ENCODE measurements around the gene ATG7. TPM values are rescaled to one million over a fixed set of nuclear protein-coding genes. Genes with fewer than 3 reads are reported as not detected.
"Not testable (repeated sequence)": the region's sequence is repeated elsewhere in the genome, so short reads cannot be mapped to it uniquely, and the experiment has no call there.

Gene ATG7
- total RNA-seq, 1 donor from 2014 or later: 31.3 TPM

DNA sequence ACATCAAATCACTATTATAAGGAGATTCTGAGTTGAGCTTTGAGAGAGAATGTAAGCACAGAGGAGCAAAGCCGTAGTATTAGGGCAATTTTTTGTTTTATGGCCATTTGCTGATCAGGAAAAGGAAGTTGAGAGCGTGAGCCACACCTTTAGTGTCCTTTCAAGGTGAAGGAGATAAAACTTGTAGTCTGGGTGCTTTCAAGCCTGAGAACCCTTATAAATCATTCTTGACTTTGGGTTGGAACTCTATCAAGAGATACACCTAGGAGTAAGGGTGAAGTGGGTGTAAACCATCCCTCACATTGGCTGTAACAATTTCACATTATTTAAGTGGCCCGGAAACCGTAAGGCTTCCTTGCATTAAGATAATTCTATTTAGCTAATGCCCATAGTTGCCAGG, 122.2 kb downstream of the ATG7 start:
- no peak for DNase-seq (ENCODE audit: low read depth)
- H3K36me3 ChIP-seq (ENCODE audit: control insufficient read depth, insufficient read depth, low read length): no peaks in the 10 kb centered on the region
- H3K27me3 ChIP-seq (ENCODE audit: control insufficient read depth, insufficient read depth, low read length): no peaks in the 10 kb centered on the region
- no peak overlapping the region for H3K4me3 ChIP-seq (ENCODE audit: low read depth, low read length)
- TF ChIP-seq, protein P1, sequence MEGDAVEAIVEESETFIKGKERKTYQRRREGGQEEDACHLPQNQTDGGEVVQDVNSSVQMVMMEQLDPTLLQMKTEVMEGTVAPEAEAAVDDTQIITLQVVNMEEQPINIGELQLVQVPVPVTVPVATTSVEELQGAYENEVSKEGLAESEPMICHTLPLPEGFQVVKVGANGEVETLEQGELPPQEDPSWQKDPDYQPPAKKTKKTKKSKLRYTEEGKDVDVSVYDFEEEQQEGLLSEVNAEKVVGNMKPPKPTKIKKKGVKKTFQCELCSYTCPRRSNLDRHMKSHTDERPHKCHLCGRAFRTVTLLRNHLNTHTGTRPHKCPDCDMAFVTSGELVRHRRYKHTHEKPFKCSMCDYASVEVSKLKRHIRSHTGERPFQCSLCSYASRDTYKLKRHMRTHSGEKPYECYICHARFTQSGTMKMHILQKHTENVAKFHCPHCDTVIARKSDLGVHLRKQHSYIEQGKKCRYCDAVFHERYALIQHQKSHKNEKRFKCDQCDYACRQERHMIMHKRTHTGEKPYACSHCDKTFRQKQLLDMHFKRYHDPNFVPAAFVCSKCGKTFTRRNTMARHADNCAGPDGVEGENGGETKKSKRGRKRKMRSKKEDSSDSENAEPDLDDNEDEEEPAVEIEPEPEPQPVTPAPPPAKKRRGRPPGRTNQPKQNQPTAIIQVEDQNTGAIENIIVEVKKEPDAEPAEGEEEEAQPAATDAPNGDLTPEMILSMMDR (IDR thresholded peaks at IDR 0.05; ENCODE audit: insufficient read depth, low read length, poor library complexity, severe bottlenecking): no peak

DNA sequence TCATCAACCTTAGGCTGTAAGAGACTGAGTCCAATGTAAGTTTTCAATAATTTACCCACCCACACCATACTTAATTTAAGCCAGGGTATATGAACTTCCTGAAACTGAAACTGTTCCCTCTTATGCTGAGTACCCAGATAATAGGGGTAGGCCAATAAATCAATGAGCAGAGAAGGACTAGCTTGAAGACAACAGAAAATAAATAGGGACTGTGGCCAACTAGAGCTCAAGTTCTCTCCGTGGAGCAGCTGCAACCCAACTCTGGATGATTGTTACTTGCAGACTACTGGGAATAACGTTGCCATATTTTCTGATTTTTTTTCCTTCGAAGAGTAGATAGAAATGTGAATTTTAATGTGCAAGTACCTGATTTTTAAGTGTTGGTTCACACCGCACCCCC, 128.0 kb downstream of the ATG7 start:
- DNase-seq (ENCODE audit: low read depth): no peak
- Histone ChIP-seq H3K27me3 (ENCODE audit: control insufficient read depth, insufficient read depth, low read length) (no peaks in the 10 kb centered on the region), H3K4me3 (ENCODE audit: low read depth, low read length) (no peak overlapping the region), H3K36me3 (ENCODE audit: control insufficient read depth, insufficient read depth, low read length) (no peaks in the 10 kb centered on the region)
- TF ChIP-seq, protein P1 (IDR thresholded peaks at IDR 0.05; ENCODE audit: insufficient read depth, low read length, poor library complexity, severe bottlenecking): no peak

DNA sequence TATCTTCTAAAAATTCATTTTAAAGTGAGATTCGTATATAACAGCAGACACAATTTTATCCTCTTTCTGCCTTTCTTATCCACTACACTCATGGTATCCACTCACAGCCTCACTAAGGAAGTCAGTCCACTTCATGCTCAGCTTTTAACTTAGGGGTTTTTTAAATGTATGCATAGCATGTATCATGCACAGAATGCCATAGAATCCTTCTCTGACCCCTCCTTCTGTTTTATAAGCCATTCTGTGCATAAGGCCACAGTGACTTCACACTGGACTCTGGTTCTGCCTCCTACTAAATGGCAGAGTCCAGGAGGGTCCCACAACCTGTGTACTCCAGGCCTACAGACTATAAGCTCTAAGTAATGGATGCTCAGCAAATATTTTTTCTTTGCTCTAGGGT, 129.2 kb downstream of the ATG7 start:
- no peak for DNase-seq (ENCODE audit: low read depth)
- H3K36me3 ChIP-seq (ENCODE audit: control insufficient read depth, insufficient read depth, low read length): no peaks in the 10 kb centered on the region
- H3K27me3 ChIP-seq (ENCODE audit: control insufficient read depth, insufficient read depth, low read length): no peaks in the 10 kb centered on the region
- TF ChIP-seq, protein P1 (IDR thresholded peaks at IDR 0.05; ENCODE audit: insufficient read depth, low read length, poor library complexity, severe bottlenecking): no peak
- H3K4me3 ChIP-seq (ENCODE audit: low read depth, low read length): no peak overlapping the region

DNA sequence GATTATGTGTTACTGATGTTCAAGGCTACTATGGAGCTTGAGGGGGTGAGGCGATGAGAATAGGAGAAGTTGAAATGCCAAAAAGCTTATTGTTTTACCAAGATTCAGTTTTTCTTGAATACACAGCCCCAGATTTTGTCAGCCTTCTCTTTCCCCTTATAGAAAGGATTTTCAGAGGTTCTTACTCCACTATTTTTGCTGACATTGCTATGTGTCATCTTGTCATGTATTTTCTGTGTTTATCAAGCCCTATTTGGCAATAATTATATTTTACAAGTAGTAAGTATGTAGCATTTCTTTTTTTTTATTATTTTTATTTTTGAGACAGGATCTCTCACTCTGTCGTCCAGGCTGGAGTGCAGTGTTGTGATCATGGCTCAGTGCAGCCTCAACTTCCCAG, 133.1 kb downstream of the ATG7 start:
- DNase-seq (ENCODE audit: low read depth): no peak
- Histone ChIP-seq H3K27me3 (ENCODE audit: control insufficient read depth, insufficient read depth, low read length) (no peaks in the 10 kb centered on the region), H3K4me3 (ENCODE audit: low read depth, low read length) (no peak overlapping the region), H3K36me3 (ENCODE audit: control insufficient read depth, insufficient read depth, low read length) (no peaks in the 10 kb centered on the region)
- TF ChIP-seq, protein P1 (IDR thresholded peaks at IDR 0.05; ENCODE audit: insufficient read depth, low read length, poor library complexity, severe bottlenecking): no peak

DNA sequence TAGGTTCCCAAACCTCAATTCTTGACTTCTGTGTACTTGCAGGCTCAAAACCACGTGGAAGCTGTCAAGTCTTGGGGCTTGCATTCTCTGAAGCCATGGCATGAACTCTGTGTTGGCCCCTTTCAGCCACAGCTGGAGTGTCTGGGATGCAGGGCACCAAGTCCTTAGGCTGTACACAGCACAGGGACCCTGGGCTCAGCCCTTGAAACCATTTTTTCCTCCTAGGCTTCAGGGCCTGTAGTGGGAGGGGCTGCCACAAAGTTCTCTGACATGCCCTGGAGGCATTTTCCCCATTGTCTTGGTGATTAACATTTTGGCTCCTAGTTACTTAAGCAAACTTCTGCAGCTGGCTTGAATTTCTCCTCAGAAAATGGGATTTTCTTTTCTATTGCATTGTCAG, 135.4 kb downstream of the ATG7 start:
- H3K4me3 ChIP-seq (ENCODE audit: low read depth, low read length): no peak overlapping the region
- DNase-seq (ENCODE audit: low read depth): no peak
- TF ChIP-seq, protein P1 (IDR thresholded peaks at IDR 0.05; ENCODE audit: insufficient read depth, low read length, poor library complexity, severe bottlenecking): no peak
- H3K36me3 ChIP-seq (ENCODE audit: control insufficient read depth, insufficient read depth, low read length): no peaks in the 10 kb centered on the region
- no peaks in the 10 kb centered on the region for H3K27me3 ChIP-seq (ENCODE audit: control insufficient read depth, insufficient read depth, low read length)

DNA sequence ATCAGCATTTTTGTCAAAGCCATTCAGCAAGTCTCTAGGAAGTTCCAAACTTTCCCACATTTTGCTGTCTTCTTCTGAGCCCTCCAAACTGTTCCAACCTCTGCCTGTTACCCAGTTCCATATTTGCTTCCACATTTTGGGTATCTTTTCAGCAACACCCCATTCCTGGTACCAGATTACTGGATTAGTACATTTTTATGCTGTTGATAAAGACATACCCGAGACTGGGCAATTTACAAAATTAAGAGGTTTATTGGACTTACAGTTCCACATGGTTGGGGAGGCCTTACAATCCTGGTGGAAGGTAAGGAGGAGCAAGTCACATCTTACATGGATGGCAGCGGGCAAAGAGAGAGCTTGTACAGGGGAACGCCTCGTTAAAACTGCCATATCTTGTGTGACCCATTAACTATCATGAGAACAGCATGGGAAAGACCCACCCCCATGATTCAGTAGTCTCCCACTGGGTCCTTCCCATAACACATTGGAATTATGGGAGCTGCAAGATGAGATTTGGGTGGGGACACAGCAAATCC, 136.2 kb downstream of the ATG7 start:
- not testable (repeated sequence) for H3K27me3 ChIP-seq (ENCODE audit: control insufficient read depth, insufficient read depth, low read length); DNase-seq (ENCODE audit: low read depth); H3K36me3 ChIP-seq (ENCODE audit: control insufficient read depth, insufficient read depth, low read length); H3K4me3 ChIP-seq (ENCODE audit: low read depth, low read length)

Data from kidney epithelial cell (primary cell).